DND-41 (cell line): ENCODE measurements around the gene CCDC183.

Experiments used
- ATAC-seq: fragments of 200-7000 bp; cut with Tn5 transposase; 3 replicates; pipeline ENCODE4 v1.9.1; 2021; ENCODE audit warnings: low read depth; ENCODE audit not compliant: insufficient read depth
- DNase-seq: peaks from one replicate; pipeline ENCODE4 v3.0.0-alpha.2; 2020
- H2AFZ ChIP-seq: 2 replicates; pipeline ENCODE4 v1.6.0; 2012; ENCODE audit warnings: low read depth, low read length
- H3K27ac ChIP-seq: 2 replicates; pipeline ENCODE4 v1.5.1; 2012; ENCODE audit warnings: low read length, inconsistent platforms
- H3K27me3 ChIP-seq: fragments of 200-600 bp; sonication (generic); 2 replicates; pipeline ENCODE4 v1.6.0; 2012; ENCODE audit warnings: low read length, mild to moderate bottlenecking, inconsistent platforms; ENCODE audit not compliant: insufficient read depth, poor library complexity
- H3K36me3 ChIP-seq: 2 replicates; pipeline ENCODE4 v1.5.1; 2012; ENCODE audit warnings: low read length, inconsistent platforms; ENCODE audit not compliant: insufficient read depth
- H3K4me1 ChIP-seq: 2 replicates; pipeline ENCODE4 v1.5.1; 2012; ENCODE audit warnings: mild to moderate bottlenecking, low read length; ENCODE audit not compliant: insufficient read depth
- H3K4me2 ChIP-seq: 2 replicates; pipeline ENCODE4 v1.6.0; 2012; ENCODE audit warnings: mild to moderate bottlenecking, moderate library complexity, low read length, inconsistent platforms; ENCODE audit not compliant: insufficient read depth
- H3K4me3 ChIP-seq, 2 experiments: fragments of 200-600 bp in 1 of 2; shearing (Covaris generic) in 1 of 2; 2 replicates each; pipeline ENCODE4 v1.5.1; 2012 to 2016; ENCODE audit warnings: inconsistent platforms in 2 of 2, low read length in 2 of 2, mild to moderate bottlenecking in 2 of 2, low read depth in 1 of 2, moderate library complexity in 1 of 2
- H3K79me2 ChIP-seq: 2 replicates; pipeline ENCODE4 v1.6.0; 2012; ENCODE audit warnings: low read length, inconsistent platforms; ENCODE audit not compliant: insufficient read depth
- H3K9ac ChIP-seq: 2 replicates; pipeline ENCODE4 v1.6.0; 2012; ENCODE audit warnings: low read depth, mild to moderate bottlenecking, inconsistent platforms, low read length, moderate library complexity
- H3K9me3 ChIP-seq: 2 replicates; pipeline ENCODE4 v1.5.1; 2012; ENCODE audit warnings: low read length, moderate library complexity, mild to moderate bottlenecking, inconsistent platforms; ENCODE audit not compliant: insufficient read depth, severe bottlenecking
- H4K20me1 ChIP-seq: 2 replicates; pipeline ENCODE4 v1.6.0; 2012; ENCODE audit warnings: low read length; ENCODE audit not compliant: insufficient read depth
- CTCF ChIP-seq: IDR thresholded peaks from 2 replicates; pipeline ENCODE4 v1.5.1; 2012; ENCODE audit warnings: borderline replicate concordance, low read length, moderate library complexity, mild to moderate bottlenecking; ENCODE audit not compliant: poor library complexity, severe bottlenecking; ENCODE audit errors: extremely low read depth
- EZH2 ChIP-seq: IDR thresholded peaks from 3 replicates; pipeline ENCODE4 v1.6.1; 2012; ENCODE audit warnings: borderline replicate concordance, low read depth, mild to moderate bottlenecking, moderate library complexity, low read length, inconsistent platforms; ENCODE audit not compliant: severe bottlenecking

The CCDC183 gene

GRCh38 chr9:136757328-136757727 lies 38.8 kb upstream of the CCDC183 start:
- H3K4me1 ChIP-seq: no peaks in the 10 kb centered on the region
- no peaks in the 10 kb centered on the region for H3K36me3 ChIP-seq
- TF ChIP-seq CTCF: no peak
- TF ChIP-seq EZH2: no peak
- no peaks in the 10 kb centered on the region for H3K27me3 ChIP-seq
- H3K9ac ChIP-seq: no peak overlapping the region
- no peak for DNase-seq
- no peaks in the 10 kb centered on the region for H4K20me1 ChIP-seq
- H3K4me2 ChIP-seq: no peak overlapping the region
- no peak for ATAC-seq
- no peaks in the 10 kb centered on the region for H3K9me3 ChIP-seq
- no peak overlapping the region for H2AFZ ChIP-seq
- H3K27ac ChIP-seq: no peak overlapping the region
- no peak overlapping the region for H3K4me3 ChIP-seq
- no peaks in the 10 kb centered on the region for H3K79me2 ChIP-seq

- Histone ChIP-seq H3K27me3 (no peaks in the 10 kb centered on the region), H3K4me3 (no peak overlapping the region), H4K20me1 (no peaks in the 10 kb centered on the region), H3K79me2 (no peaks in the 10 kb centered on the region), H3K9me3 (no peaks in the 10 kb centered on the region), H3K4me2 (no peak overlapping the region), H3K36me3 (no peaks in the 10 kb centered on the region), H3K27ac (no peak overlapping the region), H3K4me1 (no peaks in the 10 kb centered on the region), H2AFZ (no peak overlapping the region), H3K9ac (no peak overlapping the region)
- DNase-seq (no peak), ATAC-seq (no peak)
- TF ChIP-seq CTCF (no peak), EZH2 (no peak)
Measured at GRCh38 chr9:136757751-136758140, 38.4 kb upstream of the CCDC183 start.

- no peak overlapping the region for H3K4me2 ChIP-seq
- no peaks in the 10 kb centered on the region for H4K20me1 ChIP-seq
- H3K9ac ChIP-seq: no peak overlapping the region
Measured at GRCh38 chr9:136759001-136759400, 37.1 kb upstream of the CCDC183 start.

More at GRCh38 chr9:136759001-136759400, 37.1 kb upstream of the CCDC183 start:
- H3K27ac ChIP-seq: no peak overlapping the region
- no peaks in the 10 kb centered on the region for H3K4me1 ChIP-seq
- H3K9me3 ChIP-seq: no peaks in the 10 kb centered on the region
- H3K79me2 ChIP-seq: no peaks in the 10 kb centered on the region
- no peaks in the 10 kb centered on the region for H3K36me3 ChIP-seq
- ATAC-seq: no peak
- no peaks in the 10 kb centered on the region for H3K27me3 ChIP-seq
- H2AFZ ChIP-seq: no peak overlapping the region
- no peak for DNase-seq
- no peak for TF ChIP-seq EZH2
- no peak for TF ChIP-seq CTCF
- no peak overlapping the region for H3K4me3 ChIP-seq
